Measurements from ENCODE around the gene DTNA.
"Not testable (repeated sequence)": the region's sequence is repeated elsewhere in the genome, so short reads cannot be mapped to it uniquely, and the experiment has no call there.

Gene DTNA

GRCh38 chr18:34725737-34726136 lies 15.6 kb downstream of the DTNA start:
- DNase-seq: not testable (repeated sequence)

DNA sequence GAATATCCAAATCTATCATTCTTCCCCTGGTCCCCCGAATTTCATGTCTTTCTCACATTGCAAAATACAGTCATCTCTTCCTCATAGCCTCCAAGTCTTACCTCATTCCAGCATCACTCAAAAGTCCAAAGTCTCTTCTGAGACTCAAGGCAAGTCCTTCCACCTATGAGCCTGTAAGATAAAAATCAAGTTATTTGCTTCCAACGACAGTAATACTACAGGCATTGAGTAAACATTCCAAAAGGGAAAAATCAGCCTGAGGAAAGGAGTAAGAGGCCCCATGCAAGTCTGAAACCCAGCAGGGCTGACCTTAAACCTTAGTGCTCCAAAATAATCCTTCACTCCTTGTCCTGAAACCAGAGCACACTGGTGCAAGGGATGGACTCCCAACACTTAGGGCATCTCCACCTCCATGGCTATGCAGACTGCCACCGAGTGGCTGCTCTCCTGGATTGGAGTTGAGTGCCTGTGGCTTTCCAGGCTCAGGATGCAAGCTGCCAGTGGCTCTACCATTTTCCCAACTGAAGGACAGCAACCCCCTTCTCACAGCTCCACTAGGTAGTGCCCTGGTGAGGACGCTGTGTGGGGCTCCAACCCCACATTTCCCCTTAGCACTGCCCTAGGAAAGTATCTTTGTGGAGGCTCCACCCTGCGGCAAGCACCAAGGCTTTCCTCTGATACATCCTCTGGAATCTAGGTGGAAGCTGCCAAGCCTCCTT lies 16.3 kb downstream of the DTNA start:
- DNase-seq: no peak

- no peak for DNase-seq
Observed at GRCh38 chr18:34729264-34729663, 19.2 kb downstream of the DTNA start.

DNA sequence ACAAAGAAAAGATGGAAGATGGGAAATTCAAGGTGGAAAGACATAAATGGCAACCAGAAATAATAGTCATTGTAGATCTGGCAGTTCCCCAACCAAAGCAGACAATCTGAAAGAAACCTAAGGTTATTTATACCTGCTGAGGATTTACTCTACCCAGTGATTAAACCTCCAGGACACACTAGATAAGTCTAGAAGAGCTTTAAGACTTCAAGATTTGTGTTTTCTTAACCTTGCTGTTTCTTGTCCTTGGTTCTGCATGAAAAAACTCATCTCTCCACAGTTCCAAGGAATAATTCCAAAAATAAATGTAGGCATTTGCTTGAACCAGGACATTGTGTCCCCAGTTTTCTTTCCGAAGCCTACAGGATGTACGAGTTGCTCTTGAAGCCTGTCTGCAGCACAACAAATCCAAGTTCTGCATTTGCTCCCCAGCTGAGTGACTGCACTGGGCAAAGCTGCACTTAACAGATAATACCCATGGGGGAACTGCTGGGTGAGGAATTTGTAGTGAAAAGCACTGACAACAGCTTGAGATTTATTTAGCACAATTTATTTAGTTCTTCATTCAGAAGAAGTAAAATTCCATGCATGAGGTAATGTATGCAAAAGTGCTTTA lies 19.8 kb downstream of the DTNA start:
- no peak for DNase-seq

DNA sequence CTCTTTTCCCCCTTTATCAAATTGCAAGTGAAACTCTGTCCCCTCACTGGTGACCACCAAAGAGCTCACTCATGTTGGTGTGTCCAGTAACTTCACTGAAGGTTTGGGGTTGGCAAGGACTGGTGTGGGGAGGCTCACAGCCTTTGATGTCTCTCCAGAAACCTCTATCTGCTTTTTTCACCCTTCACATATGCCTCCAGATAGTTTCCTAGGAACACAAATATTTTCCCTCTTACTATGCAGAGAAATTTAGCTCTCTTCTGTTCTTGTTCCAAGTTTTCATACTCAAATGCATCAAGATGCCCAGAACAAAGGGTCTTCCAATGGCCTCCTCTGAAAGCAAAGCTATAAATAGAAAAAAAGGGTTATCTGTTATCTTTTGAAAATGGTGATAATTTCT lies 20.7 kb downstream of the DTNA start:
- DNase-seq: no peak

DNA sequence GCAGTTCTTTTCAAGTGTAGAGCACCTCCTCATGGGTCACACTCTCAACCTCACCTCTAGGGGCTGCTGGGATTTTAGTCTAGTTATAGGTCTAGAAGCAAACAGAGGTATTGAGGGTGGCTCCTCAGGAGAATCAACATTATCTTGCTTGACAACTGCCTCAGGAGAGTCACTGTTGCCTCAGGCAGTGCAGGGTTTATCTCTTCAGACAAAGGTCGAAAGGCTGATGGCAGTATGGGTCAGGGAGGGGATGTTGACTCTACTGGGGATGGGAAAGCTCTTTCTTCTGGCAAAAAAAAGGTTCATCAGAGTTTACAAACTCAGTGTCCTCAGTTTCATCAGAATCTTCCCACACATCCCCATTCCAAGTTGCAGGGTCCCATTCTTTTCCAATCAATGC lies 24.0 kb downstream of the DTNA start:
- DNase-seq: no peak

- DNase-seq: not testable (repeated sequence)
Observed at GRCh38 chr18:34734526-34734925, 24.4 kb downstream of the DTNA start.

DNA sequence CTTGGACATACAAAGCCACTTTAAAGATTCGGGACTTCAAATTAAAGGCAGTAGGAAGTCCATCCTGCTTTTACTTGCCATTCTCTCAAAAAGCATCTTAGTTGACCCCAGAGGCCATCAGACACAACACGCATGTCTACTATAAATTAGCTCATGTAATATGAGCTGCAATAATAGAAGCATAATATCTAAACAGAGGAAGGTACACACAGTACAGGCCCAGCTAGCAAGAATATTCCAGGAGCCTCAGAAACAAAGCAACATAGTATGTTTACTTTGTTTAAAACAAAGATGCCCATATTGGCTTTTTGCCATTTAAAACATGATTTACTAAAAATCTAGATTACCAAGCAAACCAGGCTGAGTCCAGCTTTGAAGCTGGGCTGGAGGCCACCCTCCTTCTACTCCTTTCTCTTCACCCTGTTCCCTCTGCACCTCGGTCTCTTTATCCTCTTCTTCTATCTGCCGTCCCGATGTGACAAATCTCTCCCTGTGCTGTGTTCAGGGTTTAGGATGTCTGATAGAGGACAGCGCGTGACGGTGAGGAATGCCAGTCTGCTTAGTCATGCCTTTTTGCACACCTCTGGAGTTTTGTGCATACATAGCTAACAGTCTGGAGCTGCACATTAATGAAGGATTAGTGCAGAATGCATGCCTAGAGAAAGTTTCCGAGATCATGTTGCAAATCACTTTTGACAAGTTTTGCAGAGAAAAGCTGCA lies 28.2 kb downstream of the DTNA start:
- DNase-seq: no peak

GRCh38 chr18:34740101-34740500 lies 30.0 kb downstream of the DTNA start:
- no peak for DNase-seq

- DNase-seq: no peak
Observed at GRCh38 chr18:34740724-34741123, 30.6 kb downstream of the DTNA start.

GRCh38 chr18:34741401-34741800 lies 31.3 kb downstream of the DTNA start:
- DNase-seq: no peak

GRCh38 chr18:34742891-34743341 lies 32.8 kb downstream of the DTNA start:
- DNase-seq: no peak

DNA sequence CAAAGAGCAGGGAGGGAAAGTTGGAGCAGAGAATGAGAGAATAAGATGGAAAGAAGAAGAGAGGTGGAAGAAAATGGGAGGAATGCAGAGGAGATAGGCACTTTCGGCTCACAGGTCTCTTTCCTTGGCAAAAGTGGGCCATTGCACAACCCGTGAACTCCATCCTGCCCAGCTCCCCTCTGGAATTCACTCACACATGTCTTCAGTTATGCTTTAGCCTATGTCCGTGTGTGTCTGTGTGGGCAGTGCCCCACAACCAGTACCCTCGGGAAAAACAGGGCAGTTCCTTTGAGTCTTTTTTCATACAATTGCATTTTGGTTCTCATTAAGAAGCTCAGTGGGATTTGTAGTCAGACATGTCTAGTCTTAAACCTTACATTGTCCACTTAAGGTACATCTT lies 34.5 kb downstream of the DTNA start:
- no peak for DNase-seq

- DNase-seq: no peak
Observed at GRCh38 chr18:34746614-34747013, 36.5 kb downstream of the DTNA start.

GRCh38 chr18:34749721-34750120 lies 39.6 kb downstream of the DTNA start:
- no peak for DNase-seq

- no peak for DNase-seq
Observed at GRCh38 chr18:34752056-34752455, 42.0 kb downstream of the DTNA start.

GRCh38 chr18:34754300-34754699 lies 44.2 kb downstream of the DTNA start:
- DNase-seq: no peak

DNA sequence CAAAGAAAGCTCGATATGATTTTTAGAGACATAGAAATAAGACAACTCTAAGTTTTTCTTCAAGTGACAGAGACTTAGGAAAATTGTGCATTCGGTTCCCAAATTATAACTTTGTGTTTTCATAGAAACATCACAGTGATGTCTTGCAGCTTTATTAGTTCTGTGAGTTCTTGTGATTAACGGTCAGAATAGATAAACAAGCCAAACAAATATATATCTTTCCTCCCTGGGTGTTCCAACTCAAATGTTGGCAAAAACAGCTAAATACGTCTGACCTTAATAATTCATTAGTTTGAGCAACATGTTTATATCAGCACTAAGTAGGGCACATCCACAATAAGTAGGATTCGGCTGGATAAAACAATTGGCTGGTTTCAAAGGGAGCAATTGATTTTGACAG lies 47.6 kb downstream of the DTNA start:
- DNase-seq: no peak

- DNase-seq: no peak
Observed at GRCh38 chr18:34758378-34758948, 48.4 kb downstream of the DTNA start.

- DNase-seq: no peak
Observed at GRCh38 chr18:34760444-34760843, 50.3 kb downstream of the DTNA start.

GRCh38 chr18:34764451-34764850 lies 54.4 kb downstream of the DTNA start:
- DNase-seq: no peak

DNA sequence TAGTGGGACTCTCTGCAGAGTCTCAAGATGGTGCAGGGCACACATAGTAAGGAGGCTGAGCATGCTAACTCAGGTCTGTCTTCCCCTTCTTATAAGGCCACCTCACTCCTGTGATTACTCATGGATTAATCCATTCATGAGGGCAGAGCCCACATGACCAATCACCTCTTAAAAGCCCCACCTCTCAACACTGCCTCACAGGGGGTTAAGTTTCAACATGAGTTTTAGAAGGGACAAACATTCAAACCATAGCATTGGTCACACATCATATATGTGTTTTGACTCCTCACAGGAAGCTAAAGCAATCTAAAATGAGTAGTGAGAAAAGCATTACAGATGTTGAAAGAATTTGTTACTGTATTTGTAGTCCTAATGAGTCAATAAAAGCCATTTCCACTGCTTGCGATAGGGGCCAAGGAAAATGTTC lies 57.5 kb downstream of the DTNA start:
- DNase-seq: no peak

DNA sequence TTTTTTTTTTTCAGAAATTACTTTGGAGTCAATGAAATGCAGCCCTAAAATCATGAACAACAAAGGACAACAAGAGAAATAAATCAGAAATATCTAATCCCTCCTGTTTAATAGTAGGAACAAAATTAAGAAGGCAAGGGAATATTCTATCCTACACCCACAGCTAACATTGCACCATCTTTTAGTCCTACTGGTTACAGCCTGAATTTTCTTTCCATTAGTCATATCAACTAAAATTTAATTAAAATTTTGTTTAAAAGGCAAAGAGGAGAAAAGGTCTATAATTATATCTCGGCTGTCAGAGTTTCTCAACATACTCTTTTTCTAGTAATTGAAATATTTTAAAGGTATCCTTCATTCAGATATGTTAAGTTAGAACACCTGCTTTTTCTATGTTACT lies 61.9 kb downstream of the DTNA start:
- DNase-seq: no peak

DNA sequence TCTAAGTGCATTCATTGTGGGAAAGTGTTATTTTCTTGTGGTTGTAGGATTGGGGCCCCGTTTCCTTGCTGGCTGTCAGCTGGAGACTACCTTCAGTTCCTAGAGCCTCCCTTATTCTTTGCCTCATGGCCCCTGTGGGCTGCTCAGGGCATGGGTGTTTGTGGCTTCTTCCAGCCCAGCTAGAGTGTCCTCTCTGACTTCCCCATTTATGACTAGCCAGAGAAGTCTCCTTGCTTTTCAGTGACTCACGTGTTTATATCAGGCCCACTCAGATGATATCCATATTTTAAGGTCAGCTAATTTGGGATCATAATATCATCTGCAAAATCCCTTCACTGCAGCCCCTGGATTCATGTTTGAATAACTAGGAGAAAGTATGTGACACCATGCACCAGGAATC lies 62.8 kb downstream of the DTNA start:
- no peak for DNase-seq

Measured in T-helper 9 cell (primary cell).